ENCODE results near the gene SORCS2. TPM values are rescaled to one million over a fixed set of nuclear protein-coding genes. Genes with fewer than 3 reads are reported as not detected.

The SORCS2 gene
- total RNA-seq, 1 experiment from 2014 or later: 4.1 TPM

DNA sequence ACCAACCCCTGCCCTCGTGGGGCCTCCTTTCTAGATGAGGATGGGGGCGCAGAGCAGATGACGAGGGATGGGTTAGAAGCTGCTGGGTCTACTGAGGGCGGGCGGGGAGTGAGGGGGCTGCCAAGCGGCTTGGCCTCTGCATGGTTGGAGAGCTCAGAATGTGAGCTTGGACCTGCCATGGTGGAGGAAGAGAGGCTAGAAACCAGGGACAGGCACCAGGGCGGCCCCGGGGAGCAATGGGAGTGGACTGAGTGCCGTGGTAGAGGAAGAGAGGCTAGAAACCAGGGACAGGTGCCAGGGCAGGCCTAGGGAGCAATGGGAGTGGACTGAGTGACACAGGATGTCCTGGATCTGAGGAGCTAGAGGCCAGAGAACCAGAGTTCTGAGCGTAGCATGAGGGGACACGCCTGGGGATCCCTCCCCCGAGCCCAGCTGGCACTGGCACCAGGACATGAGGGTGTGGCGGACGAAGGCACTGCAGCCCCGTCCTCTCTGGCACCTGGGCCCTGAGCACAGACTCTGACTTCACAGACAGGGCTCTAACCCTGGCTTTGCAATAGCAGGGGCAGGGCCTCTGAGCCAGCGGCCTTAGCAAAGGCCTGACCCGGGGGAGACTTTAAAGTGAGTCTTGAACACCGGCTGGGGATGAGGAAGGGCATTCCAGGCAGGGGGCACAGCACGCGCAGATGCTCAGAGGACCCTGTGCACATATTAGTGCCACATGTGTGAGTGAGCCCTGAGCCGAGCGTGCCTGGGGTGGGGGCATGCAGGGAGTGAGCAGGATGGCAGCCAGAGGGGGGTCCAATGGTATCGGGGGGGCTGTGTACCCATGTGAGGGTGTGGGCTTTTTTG is 456.4 kb downstream of the SORCS2 start:
- intact Hi-C loops (cut with micrococcal nuclease): no loop called here
- TF ChIP-seq CTCF (conservative IDR thresholded peaks at IDR 0.05; ENCODE audit: low read depth, low read length): no peak
- no peak for TF ChIP-seq EZH2phosphoT487 (IDR thresholded peaks at IDR 0.05; ENCODE audit: borderline replicate concordance, low read length)
- no peak for TF ChIP-seq EZH2 (IDR thresholded peaks at IDR 0.05; ENCODE audit: low read length, unreplicated experiment)
- CTCF ChIA-PET: no interaction called here
- DNase-seq: no peak
- Histone ChIP-seq H3K27me3 (ENCODE audit: low read length) (no peaks in the 10 kb centered on the region), H3F3A (ENCODE audit: low read length, unreplicated experiment) (no peaks in the 10 kb centered on the region), H3K9ac (ENCODE audit: low read length) (no peak overlapping the region; the same call in 1 of the 2 replicates), H3K9me3 (ENCODE audit: low read length) (no peaks in the 10 kb centered on the region), H3K4me3 (ENCODE audit: low read length) (no peak overlapping the region), H3K27ac (ENCODE audit: low read length) (peak overlapping the region; percentile 57), H2AFZ (ENCODE audit: low read length) (no peak overlapping the region), H3K36me3 (ENCODE audit: low read depth, low read length) (no peaks in the 10 kb centered on the region), H3K9me2 (replicated peaks; ENCODE audit: low read length) (no peaks in the 10 kb centered on the region), H3K79me2 (ENCODE audit: low read length) (no peaks in the 10 kb centered on the region), H3K4me1 (ENCODE audit: insufficient read depth, low read length) (peaks cover 35% of the 10 kb centered on the region), H3K4me2 (ENCODE audit: low read length) (no peak overlapping the region), H4K20me1 (ENCODE audit: low read length) (no peaks in the 10 kb centered on the region)
- POLR2A ChIA-PET (ENCODE audit: unreplicated experiment): no interaction called here
- BruUV-seq (replicated peaks): no TSS peak
- ATAC-seq: peak; percentile 7

- Histone ChIP-seq H4K20me1 (ENCODE audit: low read length) (no peaks in the 10 kb centered on the region), H3K9me2 (replicated peaks; ENCODE audit: low read length) (no peaks in the 10 kb centered on the region), H3F3A (ENCODE audit: low read length, unreplicated experiment) (no peaks in the 10 kb centered on the region), H3K4me1 (ENCODE audit: insufficient read depth, low read length) (peaks cover 35% of the 10 kb centered on the region), H3K9ac (ENCODE audit: low read length) (no peak overlapping the region; the same call in 1 of the 2 replicates), H3K4me2 (ENCODE audit: low read length) (no peak overlapping the region), H3K4me3 (ENCODE audit: low read length) (no peak overlapping the region), H3K36me3 (ENCODE audit: low read depth, low read length) (no peaks in the 10 kb centered on the region), H3K79me2 (ENCODE audit: low read length) (no peaks in the 10 kb centered on the region), H3K9me3 (ENCODE audit: low read length) (no peaks in the 10 kb centered on the region), H3K27ac (ENCODE audit: low read length) (peak overlapping the region; percentile 57), H2AFZ (ENCODE audit: low read length) (no peak overlapping the region), H3K27me3 (ENCODE audit: low read length) (no peaks in the 10 kb centered on the region)
- POLR2A ChIA-PET (ENCODE audit: unreplicated experiment): no interaction called here
- intact Hi-C loops (cut with micrococcal nuclease): no loop called here
- TF ChIP-seq CTCF (conservative IDR thresholded peaks at IDR 0.05; ENCODE audit: low read depth, low read length) (no peak), EZH2phosphoT487 (IDR thresholded peaks at IDR 0.05; ENCODE audit: borderline replicate concordance, low read length) (no peak), EZH2 (IDR thresholded peaks at IDR 0.05; ENCODE audit: low read length, unreplicated experiment) (no peak)
- ATAC-seq: no peak
- CTCF ChIA-PET: no interaction called here
- no TSS peak for BruUV-seq (replicated peaks)
- no peak for DNase-seq
Measured at GRCh38 chr4:7649411-7649740, 457.0 kb downstream of the SORCS2 start.

Measured in PC-3 (cell line).